Keratinocyte (primary cell): ENCODE data around the gene TMEM138. TPM values are rescaled to one million over a fixed set of nuclear protein-coding genes. Genes with fewer than 3 reads are reported as not detected.

Experiments
- DNase-seq: peaks from one replicate; pipeline ENCODE4 v3.0.0-alpha.2; 2011; ENCODE audit warnings: low read depth, missing footprints, low spot score
- FAIRE-seq: peaks from 2 replicates; lab custom pipeline; 2011; peaks lifted over from hg19 to GRCh38; lab: Jason Lieb, UNC
- H2AFZ ChIP-seq: 2 replicates; pipeline ENCODE4 v1.6.0; 2012; ENCODE audit warnings: low read length, control low read depth, inconsistent platforms; ENCODE audit not compliant: control insufficient read depth
- H3K27ac ChIP-seq: 2 replicates; pipeline ENCODE4 v1.5.1; 2011; ENCODE audit warnings: low read length; ENCODE audit not compliant: control insufficient read depth, insufficient read depth
- H3K27me3 ChIP-seq: 3 replicates; pipeline ENCODE4 v1.6.0; 2011; ENCODE audit warnings: low read length; ENCODE audit not compliant: control insufficient read depth, insufficient read depth; ENCODE audit errors: extremely low read depth
- H3K36me3 ChIP-seq, 2 experiments: 2 replicates in 1 of 2; 3 replicates in 1 of 2; pipeline ENCODE4 v1.5.1; 2011; ENCODE audit warnings: low read length in 2 of 2, mild to moderate bottlenecking in 1 of 2; ENCODE audit not compliant: control insufficient read depth in 2 of 2, insufficient read depth in 2 of 2; ENCODE audit errors: extremely low read depth in 1 of 2
- H3K4me1 ChIP-seq: 3 replicates; pipeline ENCODE4 v1.5.1; 2011; ENCODE audit warnings: low read length; ENCODE audit not compliant: control insufficient read depth, insufficient read depth; ENCODE audit errors: extremely low read depth
- H3K4me2 ChIP-seq: 3 replicates; pipeline ENCODE4 v1.6.0; 2011; ENCODE audit warnings: low read depth, low read length; ENCODE audit not compliant: control insufficient read depth, insufficient read depth; ENCODE audit errors: extremely low read depth
- H3K4me3 ChIP-seq, 3 experiments: fragments of 200-600 bp in 1 of 3; sonication (generic) in 1 of 3; 2 replicates in 2 of 3; 3 replicates in 1 of 3; pipeline ENCODE4 v1.5.1; 2011 to 2016; ENCODE audit warnings: low read length in 3 of 3, mild to moderate bottlenecking in 3 of 3, control low read depth in 2 of 3, inconsistent platforms in 1 of 3, low read depth in 1 of 3, mixed read lengths in 1 of 3, mixed run types in 1 of 3, moderate library complexity in 1 of 3; ENCODE audit not compliant: control insufficient read depth in 2 of 3, insufficient read depth in 2 of 3; ENCODE audit errors: extremely low read depth in 1 of 3
- H3K79me2 ChIP-seq: 2 replicates; pipeline ENCODE4 v1.6.0; 2012; ENCODE audit warnings: low read length; ENCODE audit not compliant: control insufficient read depth, insufficient read depth
- H3K9ac ChIP-seq: 3 replicates; pipeline ENCODE4 v1.6.0; 2011; ENCODE audit warnings: low read length; ENCODE audit not compliant: control insufficient read depth, insufficient read depth; ENCODE audit errors: extremely low read depth
- H3K9me1 ChIP-seq: 3 replicates; pipeline ENCODE4 v1.6.0; 2011; ENCODE audit warnings: low read length; ENCODE audit not compliant: control insufficient read depth, insufficient read depth; ENCODE audit errors: extremely low read depth
- H3K9me3 ChIP-seq: 2 replicates; pipeline ENCODE4 v1.5.1; 2012; ENCODE audit warnings: low read depth, low read length; ENCODE audit not compliant: control insufficient read depth
- H4K20me1 ChIP-seq: 3 replicates; pipeline ENCODE4 v1.6.0; 2011; ENCODE audit warnings: low read length; ENCODE audit not compliant: control insufficient read depth, insufficient read depth; ENCODE audit errors: extremely low read depth
- EZH2 ChIP-seq: IDR thresholded peaks from one replicate; pipeline ENCODE4 v1.6.1; 2012; ENCODE audit warnings: inconsistent platforms, mild to moderate bottlenecking, low read length, moderate library complexity
- dilution Hi-C: fragments of 300-500 bp; cut with MboI; formaldehyde crosslinking; loops from one replicate; pipeline ENCODE4 v1.7.0; 2020; ENCODE audit warnings: low sequenced_read_pairs; ENCODE audit not compliant: extremely low pct_ligation_motif_present
- polyA plus RNA-seq, 5 experiments: library from polyadenylated mRNA; depleted of rRNA in 3 of 5; stranded (reverse) in 3 of 5; stranded (forward) in 1 of 5; unstranded in 1 of 5; fragments of >200 nt; gene quantifications; 1 replicate in 1 of 5; 2 replicates in 3 of 5; 3 replicates in 1 of 5; pipeline versions ENCODE4 v1.2.1 to v1.2.3, GENCODE V29; 2011 to 2012; ENCODE audit warnings: missing spikeins in 2 of 5, low read depth in 1 of 5, low replicate concordance in 1 of 5
- TF ChIP-seq, protein P1 (sequence below), 3 experiments: IDR thresholded peaks in 1 of 3; conservative IDR thresholded peaks in 1 of 3; optimal IDR thresholded peaks in 1 of 3; 2 replicates in 2 of 3; 3 replicates in 1 of 3; pipeline versions ENCODE3 to v1.5.1; 2011; ENCODE audit warnings: low read length in 3 of 3, mild to moderate bottlenecking in 3 of 3, moderate library complexity in 2 of 3, control low read depth in 1 of 3, inconsistent platforms in 1 of 3; ENCODE audit not compliant: insufficient read depth in 2 of 3; ENCODE audit errors: extremely low read depth in 1 of 3

The TMEM138 gene
- polyA plus RNA-seq, 1 donor (not counting 4 experiments of a cell fraction or from before 2014, with no cell fraction given), result 85.4 TPM

DNA sequence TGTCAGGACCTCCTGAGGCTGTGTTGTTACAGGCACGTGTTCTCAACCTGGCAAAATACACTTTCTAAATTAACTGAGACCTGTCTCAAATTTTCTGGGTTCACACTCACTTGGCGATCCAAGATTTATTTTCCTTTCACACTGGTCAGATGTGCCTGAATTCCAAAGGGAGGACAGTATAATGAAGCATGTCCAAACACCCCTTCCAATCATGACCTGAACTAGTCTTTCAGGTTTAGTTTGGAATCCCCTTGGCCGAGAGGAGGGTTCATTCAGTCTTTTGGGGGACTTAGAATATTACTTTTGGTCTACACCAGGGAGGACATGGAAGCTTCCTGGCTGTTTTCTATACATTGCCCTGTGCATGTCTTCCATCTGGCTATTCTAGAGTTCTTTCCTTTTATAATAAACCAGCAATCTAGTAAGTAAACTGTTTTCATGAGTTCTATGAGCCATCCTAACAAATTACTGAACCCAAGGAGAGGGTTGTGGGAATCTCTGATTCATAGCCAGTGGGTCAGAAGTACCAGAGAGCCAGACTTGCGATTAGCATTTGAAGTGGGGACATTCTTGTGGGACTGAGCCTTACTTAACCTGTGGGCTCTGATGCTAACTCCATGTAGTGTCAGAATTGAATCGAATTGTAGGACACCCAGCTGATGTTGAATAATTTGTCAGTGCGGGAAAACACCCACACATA lies 15.4 kb downstream of the TMEM138 start:
- no peak overlapping the region for H3K4me3 ChIP-seq
- H3K4me1 ChIP-seq, result peaks cover 25% of the 10 kb centered on the region
- no peaks in the 10 kb centered on the region for H3K9me3 ChIP-seq
- DNase-seq (no peak), FAIRE-seq (no peak)
- dilution Hi-C loops, result no loop called here
- H4K20me1 ChIP-seq, result no peaks in the 10 kb centered on the region
- H3K27me3 ChIP-seq, result no peaks in the 10 kb centered on the region
- H3K79me2 ChIP-seq, result no peaks in the 10 kb centered on the region
- no peak overlapping the region for H2AFZ ChIP-seq
- peaks cover 0 to 8% of the 10 kb centered on the region in 2 experiments for H3K36me3 ChIP-seq
- peak overlapping the region; percentile 82 for H3K27ac ChIP-seq
- no peak for TF ChIP-seq EZH2
- TF ChIP-seq, protein P1, sequence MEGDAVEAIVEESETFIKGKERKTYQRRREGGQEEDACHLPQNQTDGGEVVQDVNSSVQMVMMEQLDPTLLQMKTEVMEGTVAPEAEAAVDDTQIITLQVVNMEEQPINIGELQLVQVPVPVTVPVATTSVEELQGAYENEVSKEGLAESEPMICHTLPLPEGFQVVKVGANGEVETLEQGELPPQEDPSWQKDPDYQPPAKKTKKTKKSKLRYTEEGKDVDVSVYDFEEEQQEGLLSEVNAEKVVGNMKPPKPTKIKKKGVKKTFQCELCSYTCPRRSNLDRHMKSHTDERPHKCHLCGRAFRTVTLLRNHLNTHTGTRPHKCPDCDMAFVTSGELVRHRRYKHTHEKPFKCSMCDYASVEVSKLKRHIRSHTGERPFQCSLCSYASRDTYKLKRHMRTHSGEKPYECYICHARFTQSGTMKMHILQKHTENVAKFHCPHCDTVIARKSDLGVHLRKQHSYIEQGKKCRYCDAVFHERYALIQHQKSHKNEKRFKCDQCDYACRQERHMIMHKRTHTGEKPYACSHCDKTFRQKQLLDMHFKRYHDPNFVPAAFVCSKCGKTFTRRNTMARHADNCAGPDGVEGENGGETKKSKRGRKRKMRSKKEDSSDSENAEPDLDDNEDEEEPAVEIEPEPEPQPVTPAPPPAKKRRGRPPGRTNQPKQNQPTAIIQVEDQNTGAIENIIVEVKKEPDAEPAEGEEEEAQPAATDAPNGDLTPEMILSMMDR (optimal IDR thresholded peaks at IDR 0.05 in 1 of 3, IDR thresholded peaks at IDR 0.05 in 1 of 3, conservative IDR thresholded peaks at IDR 0.05 in 1 of 3; ENCODE audit: extremely low read depth in 1 of 3, insufficient read depth in 2 of 3, low read length in 3 of 3), result no peak
- H3K9me1 ChIP-seq, result no peaks in the 10 kb centered on the region
- H3K4me2 ChIP-seq, result peak overlapping the region; percentile 39
- no peak overlapping the region for H3K9ac ChIP-seq

DNA sequence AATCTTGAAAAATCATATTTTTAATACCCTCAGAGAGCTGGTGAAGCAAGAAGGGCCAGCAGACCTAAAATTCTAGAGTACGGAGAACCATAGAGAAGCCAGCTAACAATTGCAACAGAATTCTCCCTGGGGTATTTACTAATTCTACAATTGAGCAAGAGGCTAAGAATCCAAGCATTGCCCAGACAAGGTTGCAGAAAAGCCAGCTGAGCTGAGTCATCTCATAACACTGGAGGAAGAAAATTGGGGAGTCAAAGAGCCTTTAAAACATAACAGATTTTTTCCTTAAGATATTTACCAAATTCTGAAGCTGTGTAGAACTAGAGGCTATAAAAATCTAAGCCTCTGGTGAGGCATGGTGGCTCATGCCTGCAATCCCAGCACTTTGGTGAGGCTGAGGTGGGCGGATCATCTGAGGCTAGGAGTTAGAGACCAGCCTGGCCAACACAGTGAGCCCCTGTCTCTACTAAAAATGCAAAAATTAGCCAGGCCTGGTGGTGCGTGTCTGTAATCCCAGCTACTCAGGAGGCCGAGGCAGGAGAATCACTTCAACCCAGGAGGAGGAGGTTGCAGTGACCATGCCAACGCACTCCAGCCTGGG lies 16.6 kb downstream of the TMEM138 start:
- dilution Hi-C loops, result no loop called here
- Histone ChIP-seq H3K4me2 (peak overlapping the region; percentile 50), H3K27me3 (no peaks in the 10 kb centered on the region), H3K79me2 (no peaks in the 10 kb centered on the region), H3K4me3 (no peak overlapping the region), H3K9ac (peak overlapping the region; percentile 60), H3K27ac (peak overlapping the region; percentile 82), H2AFZ (no peak overlapping the region), H3K9me1 (no peaks in the 10 kb centered on the region), H3K36me3 (peaks cover 0 to 8% of the 10 kb centered on the region in 2 experiments), H4K20me1 (no peaks in the 10 kb centered on the region), H3K9me3 (no peaks in the 10 kb centered on the region), H3K4me1 (peaks cover 25% of the 10 kb centered on the region)
- peak; percentile 81 for FAIRE-seq
- peak; percentile 66 for DNase-seq
- TF ChIP-seq, protein P1 (optimal IDR thresholded peaks at IDR 0.05 in 1 of 3, IDR thresholded peaks at IDR 0.05 in 1 of 3, conservative IDR thresholded peaks at IDR 0.05 in 1 of 3; ENCODE audit: extremely low read depth in 1 of 3, insufficient read depth in 2 of 3, low read length in 3 of 3), result no peak
- TF ChIP-seq EZH2, result no peak
